H9 (cell line): ENCODE measurements around the gene TTLL9. TPM values are rescaled to one million over a fixed set of nuclear protein-coding genes. Genes with fewer than 3 reads are reported as not detected.

Experiments
- DNase-seq: peaks from one replicate; pipeline ENCODE4 v3.0.0-alpha.2; 2017
- H2AFZ ChIP-seq: one replicate; pipeline ENCODE4 v1.6.1; 2013; ENCODE audit warnings: mild to moderate bottlenecking, low read length, control low read depth, moderate library complexity
- H2AK5ac ChIP-seq: 2 replicates; pipeline ENCODE4 v1.6.1; 2013; ENCODE audit warnings: low read length, control low read depth, mixed read lengths; ENCODE audit not compliant: insufficient read length
- H2BK120ac ChIP-seq: one replicate; pipeline ENCODE4 v1.6.1; 2013; ENCODE audit warnings: low read depth, mild to moderate bottlenecking, low read length, control low read depth, inconsistent platforms; ENCODE audit not compliant: poor library complexity, severe bottlenecking
- H2BK12ac ChIP-seq: 2 replicates; pipeline ENCODE4 v1.6.1; 2013; ENCODE audit warnings: low read length, control low read depth, mixed read lengths, low read depth; ENCODE audit not compliant: insufficient read length
- H2BK15ac ChIP-seq: 2 replicates; pipeline ENCODE4 v1.6.1; 2013; ENCODE audit warnings: low read depth, low read length, control low read depth
- H2BK20ac ChIP-seq: one replicate; pipeline ENCODE4 v1.6.1; 2013; ENCODE audit warnings: low read depth, mild to moderate bottlenecking, low read length, control low read depth, inconsistent platforms; ENCODE audit not compliant: poor library complexity, severe bottlenecking
- H2BK5ac ChIP-seq: 2 replicates; pipeline ENCODE4 v1.6.1; 2013; ENCODE audit warnings: low read length, control low read depth, mixed read lengths; ENCODE audit not compliant: insufficient read length
- H3K14ac ChIP-seq: 2 replicates; pipeline ENCODE4 v1.6.1; 2013; ENCODE audit warnings: low read length, control low read depth; ENCODE audit not compliant: insufficient read depth
- H3K18ac ChIP-seq: 2 replicates; pipeline ENCODE4 v1.6.1; 2013; ENCODE audit warnings: low read depth, mild to moderate bottlenecking, mixed read lengths, low read length, control low read depth; ENCODE audit not compliant: insufficient read length
- H3K23ac ChIP-seq: 2 replicates; pipeline ENCODE4 v1.6.1; 2013; ENCODE audit warnings: low read length, control low read depth, mixed read lengths, low read depth; ENCODE audit not compliant: insufficient read length
- H3K23me2 ChIP-seq: 2 replicates; pipeline ENCODE4 v1.6.1; 2013; ENCODE audit warnings: low read depth, mild to moderate bottlenecking, mixed read lengths, low read length, control low read depth; ENCODE audit not compliant: insufficient read length, poor library complexity, severe bottlenecking
- H3K27ac ChIP-seq: 2 replicates; pipeline ENCODE4 v1.5.1; 2013; ENCODE audit warnings: low read length, control low read depth, mixed read lengths, low read depth; ENCODE audit not compliant: insufficient read length
- H3K27me3 ChIP-seq: 2 replicates; pipeline ENCODE4 v1.6.1; 2013; ENCODE audit warnings: low read length, control low read depth, inconsistent platforms; ENCODE audit not compliant: insufficient read depth
- H3K4ac ChIP-seq: 2 replicates; pipeline ENCODE4 v1.6.1; 2013; ENCODE audit warnings: low read depth, mild to moderate bottlenecking, control low read depth, inconsistent platforms, low read length, moderate library complexity
- H3K4me1 ChIP-seq: 2 replicates; pipeline ENCODE4 v1.6.1; 2013; ENCODE audit warnings: low read length, control low read depth, inconsistent platforms; ENCODE audit not compliant: insufficient read depth
- H3K4me2 ChIP-seq: 2 replicates; pipeline ENCODE4 v1.6.1; 2013; ENCODE audit warnings: low read length, control low read depth, mixed read lengths; ENCODE audit not compliant: insufficient read length, insufficient read depth
- H3K56ac ChIP-seq: 2 replicates; pipeline ENCODE4 v1.6.1; 2013; ENCODE audit warnings: low read depth, mild to moderate bottlenecking, mixed read lengths, low read length, control low read depth; ENCODE audit not compliant: insufficient read length
- H3K79me1 ChIP-seq: 2 replicates; pipeline ENCODE4 v1.6.1; 2013; ENCODE audit warnings: low read depth, mild to moderate bottlenecking, moderate library complexity, low read length, control low read depth, inconsistent platforms; ENCODE audit not compliant: insufficient read depth, poor library complexity, severe bottlenecking
- H3K79me2 ChIP-seq: 2 replicates; pipeline ENCODE4 v1.6.1; 2013; ENCODE audit warnings: low read length, control low read depth, inconsistent platforms; ENCODE audit not compliant: insufficient read depth
- H3K9ac ChIP-seq: 2 replicates; pipeline ENCODE4 v1.6.1; 2013; ENCODE audit warnings: low read length, control low read depth, mixed read lengths; ENCODE audit not compliant: insufficient read length; ENCODE audit errors: extremely low read depth
- H3K9me3 ChIP-seq: one replicate; pipeline ENCODE4 v1.6.1; 2013; ENCODE audit warnings: low read depth, low read length, inconsistent platforms; ENCODE audit not compliant: control insufficient read depth
- H3T11ph ChIP-seq: one replicate; pipeline ENCODE4 v1.6.1; 2013; ENCODE audit warnings: mild to moderate bottlenecking, low read length, control low read depth, inconsistent platforms
- H4K20me1 ChIP-seq: one replicate; pipeline ENCODE4 v1.6.1; 2013; ENCODE audit not compliant: control insufficient read depth, insufficient read length, insufficient read depth
- H4K5ac ChIP-seq: 2 replicates; pipeline ENCODE4 v1.6.1; 2013; ENCODE audit warnings: low read depth, mild to moderate bottlenecking, mixed read lengths, low read length, control low read depth; ENCODE audit not compliant: insufficient read length
- H4K8ac ChIP-seq: replicated peaks from 2 replicates; pipeline ENCODE4 v1.6.1; 2013; ENCODE audit warnings: low read length, control low read depth, mixed read lengths, low read depth; ENCODE audit not compliant: insufficient read length
- H4K91ac ChIP-seq: 2 replicates; pipeline ENCODE4 v1.6.1; 2013; ENCODE audit warnings: low read depth, mild to moderate bottlenecking, moderate library complexity, mixed read lengths, low read length, control low read depth; ENCODE audit not compliant: insufficient read length
- H3K27ac Mint-ChIP-seq, 3 experiments: 2 replicates in 2 of 3; 3 replicates in 1 of 3; pipeline ENCODE4 v1.8.0; 2020 to 2021; ENCODE audit warnings: mixed read lengths in 3 of 3, mild to moderate bottlenecking in 1 of 3, moderate library complexity in 1 of 3
- H3K27me3 Mint-ChIP-seq: 2 replicates; pipeline ENCODE4 v1.8.0; 2021; ENCODE audit warnings: low read depth, mild to moderate bottlenecking, moderate library complexity, mixed read lengths
- H3K36me3 Mint-ChIP-seq, 3 experiments: 2 replicates in 2 of 3; 3 replicates in 1 of 3; pipeline ENCODE4 v1.8.0; 2020 to 2021; ENCODE audit warnings: low read depth in 3 of 3, mixed read lengths in 3 of 3; ENCODE audit not compliant: insufficient read depth in 1 of 3
- H3K4me1 Mint-ChIP-seq, 2 experiments: 2 replicates each; pipeline ENCODE4 v1.8.0; 2020; ENCODE audit warnings: mixed read lengths in 2 of 2
- H3K4me3 Mint-ChIP-seq, 2 experiments: 2 replicates in 1 of 2; 3 replicates in 1 of 2; pipeline ENCODE4 v1.8.0; 2020 to 2021; ENCODE audit warnings: mild to moderate bottlenecking in 2 of 2, mixed read lengths in 2 of 2, moderate library complexity in 1 of 2
- H3K9me3 Mint-ChIP-seq, 2 experiments: 2 replicates in 1 of 2; 3 replicates in 1 of 2; pipeline ENCODE4 v1.8.0; 2020; ENCODE audit warnings: mild to moderate bottlenecking in 2 of 2, mixed read lengths in 2 of 2, moderate library complexity in 1 of 2
- CTCF ChIP-seq: fragments of 200-600 bp; sonication (generic); conservative IDR thresholded peaks from 3 replicates; pipeline ENCODE4 v1.8.0; 2021; ENCODE audit warnings: antibody characterized with exemption, mild to moderate bottlenecking
- WGBS: extraction: QIAGEN DNeasy Blood & Tissue Kit; methylation state at CpG from one replicate; pipeline ENCODE4 v1.1.7; 2013; ENCODE audit warnings: missing lambda C conversion rate, low lambda C conversion rate, mixed read lengths; ENCODE audit not compliant: insufficient read length; ENCODE audit errors: extremely low coverage; 5-methylcytosine and 5-hydroxymethylcytosine counted together
- total RNA-seq: library from RNA; stranded (reverse); gene quantifications from 2 replicates; pipeline ENCODE4 v1.2.1, GENCODE V29; 2021

Gene TTLL9
- total RNA-seq, 1 experiment from 2014 or later = 0.20 TPM

- Histone ChIP-seq H2BK120ac (no peak overlapping the region), H3K4ac (no peak overlapping the region), H3K4me2 (no peak overlapping the region), H3K56ac (no peak overlapping the region), H3K23me2 (no peaks in the 10 kb centered on the region), H4K91ac (no peak overlapping the region), H4K8ac (no peak overlapping the region), H3K9me3 (no peaks in the 10 kb centered on the region), H3K27me3 (no peaks in the 10 kb centered on the region), H3K79me1 (no peaks in the 10 kb centered on the region), H2BK15ac (no peak overlapping the region), H2BK12ac (no peak overlapping the region), H3K4me1 (no peaks in the 10 kb centered on the region; the same call in 1 of the 2 replicates), H3K9ac (no peak overlapping the region), H2AK5ac (no peak overlapping the region), H3K14ac (no peak overlapping the region), H2AFZ (no peak overlapping the region), H3K79me2 (no peaks in the 10 kb centered on the region), H3K23ac (no peak overlapping the region), H4K5ac (no peak overlapping the region), H4K20me1 (no peaks in the 10 kb centered on the region), H2BK20ac (no peak overlapping the region), H3T11ph (no peak overlapping the region), H2BK5ac (no peak overlapping the region), H3K27ac (no peak overlapping the region), H3K18ac (no peak overlapping the region)
- Mint-ChIP-seq H3K9me3 (no peaks in the 10 kb centered on the region), H3K27me3 (no peaks in the 10 kb centered on the region; the same call in 1 of the 2 replicates), H3K36me3 (no peaks in the 10 kb centered on the region), H3K27ac (no peak overlapping the region), H3K4me1 (peaks cover 38 to 39% of the 10 kb centered on the region in 2 experiments), H3K4me3 (no peak overlapping the region)
- no CpG with 5 or more reads among the region's 9 CpGs for WGBS
- no peak for DNase-seq
- TF ChIP-seq CTCF = no peak
Observed at GRCh38 chr20:31838646-31839292, 31.7 kb upstream of the TTLL9 start.
